Endothelial cell of umbilical vein (primary cell): Measurements from ENCODE around the gene DNAJC18. TPM values are rescaled to one million over a fixed set of nuclear protein-coding genes. Genes with fewer than 3 reads are reported as not detected.
A peak's percentile ranks its signal among the peaks of the same experiment; 100 is the strongest.

ENCODE experiments used
- BruUV-seq: library from RNA; stranded (reverse); fragments of 400-500 nt; replicated peaks from 2 replicates; lab custom pipeline; 2021; lab: Mats Ljungman, UMichigan
- CTCF ChIA-PET: fragments of 300-600, 350-600 bp; sonication (Branson Sonifier 250); formaldehyde crosslinking; loops from one replicate; lab custom pipeline; 2021; ENCODE audit warnings: antibody characterized with exemption, inconsistent platforms; lab: Charles Lee
- POLR2A ChIA-PET: fragments of 300-600, 350-600 bp; sonication (Branson Sonifier 250); formaldehyde crosslinking; loops from one replicate; lab custom pipeline; 2021; ENCODE audit warnings: antibody characterized with exemption, inconsistent platforms; lab: Charles Lee
- DNase-seq: peaks from one replicate; pipeline ENCODE4 v3.0.0-alpha.2; 2011; ENCODE audit warnings: low read depth, low spot score
- FAIRE-seq: peaks from 2 replicates; lab custom pipeline; 2011; peaks lifted over from hg19 to GRCh38; lab: Jason Lieb, UNC
- H2AFZ ChIP-seq: 2 replicates; pipeline ENCODE4 v1.6.0; 2012; ENCODE audit warnings: low read depth, low read length, control low read depth, inconsistent platforms
- H3K27ac ChIP-seq: 2 replicates; pipeline ENCODE4 v1.5.1; 2011; ENCODE audit warnings: low read depth, mild to moderate bottlenecking, control low read depth, low read length, moderate library complexity; ENCODE audit not compliant: insufficient read depth
- H3K27me3 ChIP-seq, 2 experiments: 2 replicates each; pipeline versions ENCODE4 v1.6.0 to v1.6.1; 2011; ENCODE audit warnings: low read length in 2 of 2, mixed read lengths in 1 of 2; ENCODE audit not compliant: control insufficient read depth in 2 of 2, insufficient read depth in 2 of 2
- H3K36me3 ChIP-seq, 2 experiments: 2 replicates in 1 of 2; 3 replicates in 1 of 2; pipeline ENCODE4 v1.5.1; 2011; ENCODE audit warnings: low read length in 2 of 2, mild to moderate bottlenecking in 1 of 2, moderate library complexity in 1 of 2; ENCODE audit not compliant: control insufficient read depth in 2 of 2, insufficient read depth in 2 of 2; ENCODE audit errors: extremely low read depth in 1 of 2
- H3K4me1 ChIP-seq: 3 replicates; pipeline ENCODE4 v1.5.1; 2011; ENCODE audit warnings: mild to moderate bottlenecking, low read length; ENCODE audit not compliant: control insufficient read depth, insufficient read depth; ENCODE audit errors: extremely low read depth
- H3K4me2 ChIP-seq: 2 replicates; pipeline ENCODE4 v1.6.1; 2011; ENCODE audit warnings: low read length, control low read depth, mixed read lengths; ENCODE audit not compliant: insufficient read depth
- H3K4me3 ChIP-seq, 3 experiments: fragments of 200-600 bp in 1 of 3; sonication (generic), shearing (Covaris generic) in 1 of 3; replicated peaks in 1 of 3; 2 replicates each; pipeline ENCODE4 v1.5.1; 2011 to 2016; ENCODE audit warnings: control low read depth in 3 of 3, low read length in 3 of 3, mild to moderate bottlenecking in 2 of 3, inconsistent platforms in 1 of 3, low read depth in 1 of 3, moderate library complexity in 1 of 3; ENCODE audit not compliant: insufficient read depth in 1 of 3
- H3K79me2 ChIP-seq: 2 replicates; pipeline ENCODE4 v1.6.0; 2012; ENCODE audit warnings: low read length, inconsistent platforms; ENCODE audit not compliant: control insufficient read depth, insufficient read depth
- H3K9ac ChIP-seq: replicated peaks from 2 replicates; pipeline ENCODE3; 2011; ENCODE audit warnings: low read length, control low read depth; ENCODE audit not compliant: insufficient read depth; ENCODE audit errors: extremely low read depth
- H3K9me1 ChIP-seq: replicated peaks from 3 replicates; pipeline ENCODE4 v1.6.0; 2011; ENCODE audit warnings: mild to moderate bottlenecking, low read length; ENCODE audit not compliant: control insufficient read depth, insufficient read depth; ENCODE audit errors: extremely low read depth
- H3K9me3 ChIP-seq: replicated peaks from 2 replicates; pipeline ENCODE4 v1.5.1; 2012; ENCODE audit warnings: low read length, inconsistent platforms; ENCODE audit not compliant: control insufficient read depth, insufficient read depth
- H4K20me1 ChIP-seq: replicated peaks from 2 replicates; pipeline ENCODE3; 2011; ENCODE audit warnings: mild to moderate bottlenecking, low read length; ENCODE audit not compliant: control insufficient read depth, insufficient read depth; ENCODE audit errors: extremely low read depth
- CTCF ChIP-seq, 2 donors: IDR thresholded peaks; 1 replicate in 1 of 2; 2 replicates in 1 of 2; pipeline ENCODE4 v1.5.1; 2011; ENCODE audit warnings: low read length in 2 of 2, mild to moderate bottlenecking in 2 of 2, moderate library complexity in 2 of 2, control low read depth in 1 of 2, inconsistent platforms in 1 of 2, low read depth in 1 of 2; ENCODE audit not compliant: insufficient read depth in 1 of 2; ENCODE audit errors: extremely low read depth in 1 of 2
- EZH2 ChIP-seq: IDR thresholded peaks from 2 replicates; pipeline ENCODE4 v1.6.1; 2012; ENCODE audit warnings: borderline replicate concordance, low read depth, mild to moderate bottlenecking, moderate library complexity, low read length, inconsistent platforms; ENCODE audit not compliant: severe bottlenecking
- FOS ChIP-seq: IDR thresholded peaks from 2 replicates; pipeline ENCODE4 v1.6.1; 2011; ENCODE audit warnings: mild to moderate bottlenecking, low read length, moderate library complexity, borderline replicate concordance; ENCODE audit not compliant: insufficient read depth
- GATA2 ChIP-seq: IDR thresholded peaks from 2 replicates; pipeline ENCODE4 v1.7.0; 2011; ENCODE audit warnings: low read depth, mild to moderate bottlenecking, moderate library complexity, mixed read lengths, low read length; ENCODE audit not compliant: insufficient read length, insufficient read depth
- JUN ChIP-seq: IDR thresholded peaks from 2 replicates; pipeline ENCODE4 v1.6.1; 2011; ENCODE audit warnings: borderline replicate concordance, low read depth; ENCODE audit not compliant: insufficient read length, insufficient read depth
- MAX ChIP-seq: IDR thresholded peaks from 2 replicates; pipeline ENCODE4 v1.6.1; 2011; ENCODE audit not compliant: insufficient read depth, insufficient read length
- POLR2A ChIP-seq: IDR thresholded peaks from 2 replicates; pipeline ENCODE4 v1.6.1; 2012; ENCODE audit warnings: low read depth, mild to moderate bottlenecking, control low read depth, low read length
- POLR2AphosphoS5 ChIP-seq: IDR thresholded peaks from 2 replicates; pipeline ENCODE4 v1.6.1; 2012; ENCODE audit warnings: low read depth, mild to moderate bottlenecking, control low read depth, low read length, moderate library complexity; ENCODE audit not compliant: insufficient read depth
- dilution Hi-C: fragments of 300-500 bp; cut with MboI; formaldehyde crosslinking; loops from one replicate; pipeline ENCODE4 v1.15.0; 2019; ENCODE audit warnings: low sequenced_read_pairs; ENCODE audit not compliant: extremely low pct_ligation_motif_present
- intact Hi-C: fragments of 100-400 bp; cut with micrococcal nuclease; formaldehyde crosslinking; loops from one replicate; pipeline ENCODE4 v1.10.0; 2022
- polyA plus RNA-seq, 4 experiments: library from polyadenylated mRNA; depleted of rRNA in 3 of 4; stranded (reverse) in 3 of 4; unstranded in 1 of 4; fragments of >200 nt; gene quantifications; 2 replicates each; pipeline versions ENCODE4 v1.2.1 to v1.2.3, GENCODE V29; 2011 to 2012; ENCODE audit warnings: missing spikeins in 1 of 4
- total RNA-seq: library from RNA; stranded (reverse); gene quantifications from 2 replicates; pipeline ENCODE4 v1.2.3, GENCODE V29; 2021

The DNAJC18 gene
- total and polyA plus RNA-seq, 2 donors (not counting 3 experiments of a cell fraction or from before 2014, with no cell fraction given) = 23.2 to 52.6 TPM

GRCh38 chr5:139453683-139454567, 14.6 kb upstream of the DNAJC18 start:
- dilution Hi-C loops = no loop called here
- Histone ChIP-seq H3K27me3 (no peaks in the 10 kb centered on the region), H2AFZ (no peak overlapping the region), H3K9me3 (no peaks in the 10 kb centered on the region), H3K4me2 (no peak overlapping the region), H3K79me2 (peaks cover 35% of the 10 kb centered on the region), H4K20me1 (no peaks in the 10 kb centered on the region), H3K9ac (no peak overlapping the region), H3K36me3 (peaks cover 45 to 64% of the 10 kb centered on the region in 2 experiments), H3K9me1 (no peaks in the 10 kb centered on the region), H3K4me1 (peaks cover 3% of the 10 kb centered on the region), H3K4me3 (no peak overlapping the region), H3K27ac (no peak overlapping the region)
- TF ChIP-seq JUN (no peak), FOS (no peak), POLR2AphosphoS5 (peak; percentile 17), CTCF (IDR thresholded peaks at IDR 0.05; ENCODE audit: extremely low read depth in 1 of 2, insufficient read depth in 1 of 2, low read depth in 1 of 2, low read length in 2 of 2) (no peak), POLR2A (no peak), MAX (no peak), EZH2 (no peak), GATA2 (no peak)
- no TSS peak for BruUV-seq
- FAIRE-seq = no peak
- intact Hi-C loops = no loop called here
- ChIA-PET CTCF (no interaction called here), POLR2A (no interaction called here)
- no peak for DNase-seq
